Mesodermal cell (in vitro differentiated cells): ENCODE measurements around the gene GOLGA6L7.

Experiments used
- H3K27ac ChIP-seq: 2 replicates; pipeline ENCODE4 v1.7.0; 2013; ENCODE audit warnings: mild to moderate bottlenecking, low read depth, low read length, moderate library complexity; ENCODE audit not compliant: severe bottlenecking
- H3K36me3 ChIP-seq: 2 replicates; pipeline ENCODE4 v1.7.1; 2013; ENCODE audit warnings: mild to moderate bottlenecking, low read length, moderate library complexity; ENCODE audit not compliant: control insufficient read depth, insufficient read depth
- H3K4me1 ChIP-seq: one replicate; pipeline ENCODE4 v1.7.1; 2013; ENCODE audit warnings: mild to moderate bottlenecking, low read length; ENCODE audit not compliant: insufficient read depth, control insufficient read depth, poor library complexity, severe bottlenecking
- H3K4me3 ChIP-seq: 2 replicates; pipeline ENCODE4 v1.7.0; 2013; ENCODE audit warnings: low read length, control low read depth, mild to moderate bottlenecking; ENCODE audit not compliant: insufficient read depth, poor library complexity, severe bottlenecking; ENCODE audit errors: extremely low read depth
- H3K9me3 ChIP-seq: 2 replicates; pipeline ENCODE4 v1.7.1; 2013; ENCODE audit warnings: mild to moderate bottlenecking, low read length, moderate library complexity; ENCODE audit not compliant: control insufficient read depth
- WGBS, 2 experiments: methylation state at CpG; one replicate each; pipeline ENCODE4 v1.1.5; 2013; ENCODE audit warnings: missing lambda C conversion rate in 2 of 2; ENCODE audit not compliant: insufficient coverage in 2 of 2; 5-methylcytosine and 5-hydroxymethylcytosine counted together

The GOLGA6L7 gene

GRCh38 chr15:28884151-28884940, 35.9 kb upstream of the GOLGA6L7 start:
- WGBS, 2 experiments = 85 to 100% methylated on average over 4 to 6 of the region's 11 CpGs
- Histone ChIP-seq H3K4me3 (no peak overlapping the region), H3K4me1 (peaks cover 9% of the 10 kb centered on the region), H3K27ac (no peak overlapping the region), H3K36me3 (no peaks in the 10 kb centered on the region), H3K9me3 (no peaks in the 10 kb centered on the region)

- peaks cover 5% of the 10 kb centered on the region for H3K4me1 ChIP-seq
- H3K9me3 ChIP-seq = no peaks in the 10 kb centered on the region
- no peaks in the 10 kb centered on the region for H3K36me3 ChIP-seq
- H3K27ac ChIP-seq = no peak overlapping the region
- H3K4me3 ChIP-seq = no peak overlapping the region
- 100% methylated on average over 1 of the region's 1 CpG; no CpG with 5 or more reads in 1 of the 2 experiments for WGBS, 2 experiments
Observed at GRCh38 chr15:28881600-28881999, 33.2 kb upstream of the GOLGA6L7 start.

- no peaks in the 10 kb centered on the region for H3K36me3 ChIP-seq
- no peak overlapping the region for H3K27ac ChIP-seq
- peaks cover 5% of the 10 kb centered on the region for H3K4me1 ChIP-seq
- no peak overlapping the region for H3K4me3 ChIP-seq
- no peaks in the 10 kb centered on the region for H3K9me3 ChIP-seq
- 54 to 96% methylated on average over 3 of the region's 3 CpGs for WGBS, 2 experiments
Observed at GRCh38 chr15:28881170-28881569, 32.7 kb upstream of the GOLGA6L7 start.

- peaks cover 5% of the 10 kb centered on the region for H3K4me1 ChIP-seq
- H3K4me3 ChIP-seq = no peak overlapping the region
- WGBS, 2 experiments = 91 to 100% methylated on average over 1 to 3 of the region's 5 CpGs
- no peak overlapping the region for H3K27ac ChIP-seq
- H3K36me3 ChIP-seq = no peaks in the 10 kb centered on the region
- no peaks in the 10 kb centered on the region for H3K9me3 ChIP-seq
Observed at GRCh38 chr15:28880680-28881079, 32.2 kb upstream of the GOLGA6L7 start.

- 84 to 97% methylated on average over 8 to 9 of the region's 9 CpGs for WGBS, 2 experiments
- Histone ChIP-seq H3K9me3 (no peaks in the 10 kb centered on the region), H3K4me3 (no peak overlapping the region), H3K27ac (no peak overlapping the region), H3K4me1 (no peaks in the 10 kb centered on the region), H3K36me3 (no peaks in the 10 kb centered on the region)
Observed at GRCh38 chr15:28879551-28879950, 31.1 kb upstream of the GOLGA6L7 start.

GRCh38 chr15:28878209-28878608, 29.8 kb upstream of the GOLGA6L7 start:
- Histone ChIP-seq H3K36me3 (no peaks in the 10 kb centered on the region), H3K27ac (no peak overlapping the region), H3K4me3 (no peak overlapping the region), H3K4me1 (no peaks in the 10 kb centered on the region), H3K9me3 (no peaks in the 10 kb centered on the region)
- 92 to 93% methylated on average over 15 of the region's 15 CpGs for WGBS, 2 experiments

GRCh38 chr15:28876845-28877185, 28.4 kb upstream of the GOLGA6L7 start:
- no peak overlapping the region for H3K4me3 ChIP-seq
- no peaks in the 10 kb centered on the region for H3K9me3 ChIP-seq
- H3K27ac ChIP-seq = no peak overlapping the region
- no peaks in the 10 kb centered on the region for H3K36me3 ChIP-seq
- H3K4me1 ChIP-seq = no peaks in the 10 kb centered on the region
- 66 to 81% methylated on average over 8 of the region's 8 CpGs for WGBS, 2 experiments

- 35 to 38% methylated on average over 9 to 12 of the region's 14 CpGs for WGBS, 2 experiments
- H3K4me3 ChIP-seq = no peak overlapping the region
- H3K9me3 ChIP-seq = no peaks in the 10 kb centered on the region
- no peak overlapping the region for H3K27ac ChIP-seq
- no peaks in the 10 kb centered on the region for H3K36me3 ChIP-seq
- H3K4me1 ChIP-seq = no peaks in the 10 kb centered on the region
Observed at GRCh38 chr15:28876131-28876844, 27.8 kb upstream of the GOLGA6L7 start.

GRCh38 chr15:28875461-28876000, 27.1 kb upstream of the GOLGA6L7 start:
- no peak overlapping the region for H3K4me3 ChIP-seq
- no peaks in the 10 kb centered on the region for H3K4me1 ChIP-seq
- no peak overlapping the region for H3K27ac ChIP-seq
- WGBS, 2 experiments = 63 to 71% methylated on average over 2 to 4 of the region's 4 CpGs
- H3K9me3 ChIP-seq = no peaks in the 10 kb centered on the region
- no peaks in the 10 kb centered on the region for H3K36me3 ChIP-seq

- WGBS, 2 experiments = 87 to 89% methylated on average over 8 to 9 of the region's 10 CpGs
Observed at GRCh38 chr15:28873585-28874190, 25.2 kb upstream of the GOLGA6L7 start.

More at GRCh38 chr15:28873585-28874190, 25.2 kb upstream of the GOLGA6L7 start:
- H3K36me3 ChIP-seq = no peaks in the 10 kb centered on the region
- no peaks in the 10 kb centered on the region for H3K9me3 ChIP-seq
- no peak overlapping the region for H3K4me3 ChIP-seq
- H3K4me1 ChIP-seq = no peaks in the 10 kb centered on the region
- H3K27ac ChIP-seq = no peak overlapping the region
